HepG2 (cell line): ENCODE data around the gene WHAMM.

ENCODE experiments used
- EP300 ChIP-seq, 3 experiments: sonication (generic) in 1 of 3; formaldehyde crosslinking in 1 of 3; IDR thresholded peaks; 2 replicates each; pipeline versions ENCODE4 v1.5.1 to v1.6.1; 2011 to 2020; ENCODE audit warnings: low read depth in 2 of 3, low read length in 2 of 3, borderline replicate concordance in 1 of 3, improper control_type of control experiment in 1 of 3, mild to moderate bottlenecking in 1 of 3, missing genetic modification reagents in 1 of 3, moderate library complexity in 1 of 3
- FOXM1 ChIP-seq: sonication (generic); formaldehyde crosslinking; IDR thresholded peaks from 2 replicates; pipeline ENCODE4 v1.5.0; 2020; ENCODE audit warnings: missing genetic modification reagents
- GABPB1 ChIP-seq: IDR thresholded peaks from 2 replicates; pipeline ENCODE4 v1.6.1; 2016; ENCODE audit warnings: mild to moderate bottlenecking, missing genetic modification reagents, moderate library complexity, missing compliant biosample characterization
- MXI1 ChIP-seq: IDR thresholded peaks from 3 replicates; pipeline ENCODE4 v1.6.1; 2012; ENCODE audit warnings: low read depth, low read length, inconsistent platforms, borderline replicate concordance
- NFYB ChIP-seq: sonication (generic); formaldehyde crosslinking; IDR thresholded peaks from 2 replicates; pipeline ENCODE4 v1.4.0; 2020; ENCODE audit warnings: missing genetic modification reagents
- NKX3-1 ChIP-seq: sonication (generic); formaldehyde crosslinking; IDR thresholded peaks from 2 replicates; pipeline ENCODE4 v1.5.0; 2020; ENCODE audit warnings: missing genetic modification reagents
- NR2C2 ChIP-seq: sonication (generic); formaldehyde crosslinking; IDR thresholded peaks from 2 replicates; pipeline ENCODE4 v1.4.0; 2020; ENCODE audit warnings: missing genetic modification reagents, mild to moderate bottlenecking, moderate library complexity, borderline replicate concordance
- POLR2AphosphoS2 ChIP-seq: IDR thresholded peaks from 2 replicates; pipeline ENCODE4 v1.6.1; 2011; ENCODE audit warnings: low read depth, low read length, improper control_type of control experiment
- YEATS2 ChIP-seq: sonication (generic); formaldehyde crosslinking; IDR thresholded peaks from 2 replicates; pipeline ENCODE4 v1.4.0; 2020; ENCODE audit warnings: missing genetic modification reagents, borderline replicate concordance
- ZBTB46 ChIP-seq: sonication (generic); formaldehyde crosslinking; IDR thresholded peaks from 2 replicates; pipeline ENCODE4 v1.4.0; 2020; ENCODE audit warnings: mild to moderate bottlenecking, missing genetic modification reagents, borderline replicate concordance
- ZBTB49 ChIP-seq: sonication (generic); formaldehyde crosslinking; IDR thresholded peaks from 2 replicates; pipeline ENCODE4 v1.4.0; 2020; ENCODE audit warnings: missing genetic modification reagents, borderline replicate concordance
- ZFY ChIP-seq: sonication (generic); formaldehyde crosslinking; IDR thresholded peaks from 2 replicates; pipeline ENCODE4 v1.4.0; 2020; ENCODE audit warnings: missing genetic modification reagents
- ZNF121 ChIP-seq: sonication (generic); formaldehyde crosslinking; IDR thresholded peaks from 2 replicates; pipeline ENCODE4 v1.5.0; 2020; ENCODE audit warnings: mild to moderate bottlenecking, missing genetic modification reagents

- TF ChIP-seq FOXM1 (CRISPR knock-in tag) (no peak), GABPB1 (CRISPR knock-in tag) (no peak), YEATS2 (CRISPR knock-in tag) (no peak), NFYB (no peak), EP300 (IDR thresholded peaks at IDR 0.05; ENCODE audit: low read depth in 2 of 2, low read length in 2 of 2) (no peak), EP300 (CRISPR knock-in tag; IDR thresholded peaks at IDR 0.05; ENCODE audit: borderline replicate concordance) (no peak), ZBTB46 (CRISPR knock-in tag) (no peak), NKX3-1 (CRISPR knock-in tag) (no peak), ZFY (CRISPR knock-in tag) (no peak), NR2C2 (CRISPR knock-in tag) (no peak), ZBTB49 (no peak), MXI1 (no peak), ZNF121 (CRISPR knock-in tag) (no peak), POLR2AphosphoS2 (no peak)
Measured at GRCh38 chr15:82810890-82811426, 1.5 kb downstream of the WHAMM start.
